NCI-H345 (cell line): ENCODE results near the gene FAM120B.

ENCODE experiments used
- DNase-seq: peaks from one replicate; lab custom pipeline; 2025; lab: John Stamatoyannopoulos, UW

Gene FAM120B

GRCh38 chr6:170286246-170286933 is 20.2 kb upstream of the FAM120B start:
- DNase-seq, result peak; percentile 41

GRCh38 chr6:170286934-170287265 is 19.7 kb upstream of the FAM120B start:
- no peak for DNase-seq

- DNase-seq, result no peak
Observed at GRCh38 chr6:170287371-170287876, 19.1 kb upstream of the FAM120B start.

GRCh38 chr6:170288091-170288631 is 18.4 kb upstream of the FAM120B start:
- no peak for DNase-seq

GRCh38 chr6:170288852-170289179 is 17.7 kb upstream of the FAM120B start:
- no peak for DNase-seq

- no peak for DNase-seq
Observed at GRCh38 chr6:170289180-170289931, 17.2 kb upstream of the FAM120B start.

- DNase-seq, result no peak
Observed at GRCh38 chr6:170289951-170290295, 16.6 kb upstream of the FAM120B start.

GRCh38 chr6:170290296-170291128 is 16.0 kb upstream of the FAM120B start, which contains the start of gene DLL1:
DLL1 (minus strand) TSS chr6:170291078; CDS start chr6:170290139, 939 bp downstream.
- peak; percentile 83 for DNase-seq

- DNase-seq, result peak; percentile 92
Observed at GRCh38 chr6:170291271-170292110, 15.1 kb upstream of the FAM120B start.

- peak; percentile 60 for DNase-seq
Observed at GRCh38 chr6:170292111-170292406, 14.5 kb upstream of the FAM120B start.

GRCh38 chr6:170292407-170293158 is 14.0 kb upstream of the FAM120B start:
- DNase-seq, result peak; percentile 67

GRCh38 chr6:170293341-170294231 is 13.0 kb upstream of the FAM120B start:
- DNase-seq, result peak; percentile 30

- DNase-seq, result peak; percentile 30
Observed at GRCh38 chr6:170294298-170294730, 12.2 kb upstream of the FAM120B start.

- peak; percentile 20 for DNase-seq
Observed at GRCh38 chr6:170294813-170295509, 11.6 kb upstream of the FAM120B start.

GRCh38 chr6:170295510-170296422 is 10.8 kb upstream of the FAM120B start:
- peak; percentile 78 for DNase-seq

GRCh38 chr6:170296423-170296745 is 10.2 kb upstream of the FAM120B start:
- peak; percentile 57 for DNase-seq

- DNase-seq, result peak; percentile 90
Observed at GRCh38 chr6:170296746-170297575, 9.6 kb upstream of the FAM120B start.
